Mesendoderm (in vitro differentiated cells): ENCODE measurements around the gene MFSD6.

ENCODE experiments used
- DNase-seq: peaks from one replicate; pipeline ENCODE4 v3.0.0; 2013
- H2AK5ac ChIP-seq: 2 replicates; pipeline ENCODE4 v1.6.1; 2013; ENCODE audit warnings: low read length, inconsistent platforms
- H2BK120ac ChIP-seq: 2 replicates; pipeline ENCODE4 v1.6.1; 2013; ENCODE audit warnings: low read depth, mild to moderate bottlenecking, low read length, moderate library complexity, mixed read lengths
- H2BK15ac ChIP-seq: replicated peaks from 2 replicates; pipeline ENCODE4 v1.6.1; 2013; ENCODE audit warnings: low read depth, mild to moderate bottlenecking, moderate library complexity
- H2BK5ac ChIP-seq: 2 replicates; pipeline ENCODE4 v1.6.1; 2013; ENCODE audit warnings: low read length, inconsistent platforms
- H3K18ac ChIP-seq: 2 replicates; pipeline ENCODE4 v1.6.1; 2013; ENCODE audit warnings: mild to moderate bottlenecking, low read length, mixed read lengths
- H3K23ac ChIP-seq: one replicate; pipeline ENCODE4 v1.6.1; 2013; ENCODE audit warnings: low read length
- H3K27ac ChIP-seq: 2 replicates; pipeline ENCODE4 v1.5.1; 2013; ENCODE audit warnings: low read depth, mild to moderate bottlenecking, inconsistent platforms, low read length, moderate library complexity
- H3K27me3 ChIP-seq: 2 replicates; pipeline ENCODE4 v1.6.1; 2013; ENCODE audit warnings: low read length, control low read depth, mild to moderate bottlenecking, inconsistent platforms; ENCODE audit not compliant: insufficient read depth, poor library complexity
- H3K36me3 ChIP-seq: 2 replicates; pipeline ENCODE4 v1.6.1; 2013; ENCODE audit warnings: low read length, inconsistent platforms; ENCODE audit not compliant: control insufficient read depth, insufficient read depth
- H3K4ac ChIP-seq: one replicate; pipeline ENCODE4 v1.6.1; 2013; ENCODE audit warnings: low read depth, mild to moderate bottlenecking, low read length, moderate library complexity
- H3K4me1 ChIP-seq: 2 replicates; pipeline ENCODE4 v1.6.1; 2013; ENCODE audit warnings: low read depth, low read length, inconsistent platforms; ENCODE audit not compliant: control insufficient read depth
- H3K4me2 ChIP-seq: 2 replicates; pipeline ENCODE4 v1.6.1; 2013; ENCODE audit warnings: low read length
- H3K4me3 ChIP-seq: 2 replicates; pipeline ENCODE4 v1.5.1; 2013; ENCODE audit warnings: mild to moderate bottlenecking, low read length
- H3K56ac ChIP-seq: one replicate; pipeline ENCODE4 v1.6.1; 2013; ENCODE audit warnings: low read length
- H3K79me1 ChIP-seq: 2 replicates; pipeline ENCODE4 v1.6.1; 2013; ENCODE audit warnings: low read length, inconsistent platforms
- H3K79me2 ChIP-seq: 2 replicates; pipeline ENCODE4 v1.6.1; 2013; ENCODE audit warnings: mild to moderate bottlenecking, low read length; ENCODE audit not compliant: control insufficient read depth, insufficient read depth
- H3K9ac ChIP-seq: 2 replicates; pipeline ENCODE4 v1.6.1; 2013; ENCODE audit warnings: low read length, inconsistent platforms
- H4K5ac ChIP-seq: one replicate; pipeline ENCODE4 v1.6.1; 2013; ENCODE audit warnings: low read length
- H4K8ac ChIP-seq: one replicate; pipeline ENCODE4 v1.6.1; 2013; ENCODE audit warnings: low read depth, mild to moderate bottlenecking, control low read depth, low read length, moderate library complexity
- WGBS: extraction: QIAGEN DNeasy Blood & Tissue Kit; methylation state at CpG from one replicate; pipeline ENCODE4 v1.1.7; 2013; ENCODE audit warnings: low lambda C conversion rate, missing lambda C conversion rate; ENCODE audit not compliant: insufficient coverage; ENCODE audit errors: extremely low coverage; 5-methylcytosine and 5-hydroxymethylcytosine counted together

MFSD6 gene

GRCh38 chr2:190435031-190435670 lies 27.0 kb downstream of the MFSD6 start:
- no peak overlapping the region for H3K18ac ChIP-seq
- no peak for DNase-seq
- no CpG with 5 or more reads among the region's 2 CpGs for WGBS
- no peak overlapping the region for H3K9ac ChIP-seq
- H3K27ac ChIP-seq = no peak overlapping the region
- no peak overlapping the region for H2BK15ac ChIP-seq
- no peaks in the 10 kb centered on the region for H3K36me3 ChIP-seq
- H2AK5ac ChIP-seq = no peak overlapping the region
- H4K8ac ChIP-seq = no peak overlapping the region
- no peaks in the 10 kb centered on the region for H3K27me3 ChIP-seq
- H3K79me2 ChIP-seq = no peaks in the 10 kb centered on the region
- no peak overlapping the region for H2BK120ac ChIP-seq
- H4K5ac ChIP-seq = no peak overlapping the region
- H3K56ac ChIP-seq = no peak overlapping the region
- no peaks in the 10 kb centered on the region for H3K4me1 ChIP-seq
- H3K23ac ChIP-seq = no peak overlapping the region
- no peaks in the 10 kb centered on the region for H3K79me1 ChIP-seq
- no peak overlapping the region for H2BK5ac ChIP-seq
- H3K4ac ChIP-seq = no peak overlapping the region
- no peak overlapping the region for H3K4me3 ChIP-seq
- no peak overlapping the region for H3K4me2 ChIP-seq

GRCh38 chr2:190436557-190436956 lies 28.4 kb downstream of the MFSD6 start:
- H3K79me2 ChIP-seq = no peaks in the 10 kb centered on the region
- H3K23ac ChIP-seq = no peak overlapping the region
- H3K36me3 ChIP-seq = no peaks in the 10 kb centered on the region
- no peaks in the 10 kb centered on the region for H3K27me3 ChIP-seq
- H3K79me1 ChIP-seq = no peaks in the 10 kb centered on the region
- H4K8ac ChIP-seq = no peak overlapping the region
- H2BK5ac ChIP-seq = no peak overlapping the region
- no peak for DNase-seq
- no peak overlapping the region for H2AK5ac ChIP-seq
- no peak overlapping the region for H3K4me3 ChIP-seq
- no peak overlapping the region for H3K4ac ChIP-seq
- H3K9ac ChIP-seq = no peak overlapping the region
- H4K5ac ChIP-seq = no peak overlapping the region
- H3K27ac ChIP-seq = no peak overlapping the region
- no peak overlapping the region for H3K4me2 ChIP-seq
- no peak overlapping the region for H2BK120ac ChIP-seq
- no peak overlapping the region for H2BK15ac ChIP-seq
- H3K4me1 ChIP-seq = no peaks in the 10 kb centered on the region
- H3K18ac ChIP-seq = no peak overlapping the region
- WGBS = no CpG with 5 or more reads among the region's 5 CpGs
- H3K56ac ChIP-seq = no peak overlapping the region

GRCh38 chr2:190440113-190440512 lies 32.0 kb downstream of the MFSD6 start:
- no peak for DNase-seq
- H2AK5ac ChIP-seq = no peak overlapping the region
- no peak overlapping the region for H4K5ac ChIP-seq
- no peaks in the 10 kb centered on the region for H3K36me3 ChIP-seq
- H2BK5ac ChIP-seq = no peak overlapping the region
- no peak overlapping the region for H3K27ac ChIP-seq
- no peaks in the 10 kb centered on the region for H3K4me1 ChIP-seq
- no peak overlapping the region for H4K8ac ChIP-seq
- no peak overlapping the region for H3K4me3 ChIP-seq
- H3K4me2 ChIP-seq = no peak overlapping the region
- no peak overlapping the region for H3K4ac ChIP-seq
- no peak overlapping the region for H3K56ac ChIP-seq
- no peak overlapping the region for H2BK120ac ChIP-seq
- H3K27me3 ChIP-seq = no peaks in the 10 kb centered on the region
- H3K18ac ChIP-seq = no peak overlapping the region
- H3K23ac ChIP-seq = no peak overlapping the region
- H3K9ac ChIP-seq = no peak overlapping the region
- H3K79me2 ChIP-seq = no peaks in the 10 kb centered on the region
- H2BK15ac ChIP-seq = no peak overlapping the region
- no peaks in the 10 kb centered on the region for H3K79me1 ChIP-seq

- H3K36me3 ChIP-seq = no peaks in the 10 kb centered on the region
- H3K79me2 ChIP-seq = no peaks in the 10 kb centered on the region
- DNase-seq = peak; percentile 14
- no peaks in the 10 kb centered on the region for H3K27me3 ChIP-seq
- H3K23ac ChIP-seq = no peak overlapping the region
- H3K4me1 ChIP-seq = no peaks in the 10 kb centered on the region
- no peak overlapping the region for H3K4me2 ChIP-seq
- no peak overlapping the region for H3K4me3 ChIP-seq
- no peak overlapping the region for H3K27ac ChIP-seq
- H2BK5ac ChIP-seq = no peak overlapping the region
- no peak overlapping the region for H3K4ac ChIP-seq
- no peaks in the 10 kb centered on the region for H3K79me1 ChIP-seq
- H4K8ac ChIP-seq = no peak overlapping the region
- no peak overlapping the region for H3K18ac ChIP-seq
- no peak overlapping the region for H3K9ac ChIP-seq
- H2BK120ac ChIP-seq = no peak overlapping the region
- no peak overlapping the region for H2BK15ac ChIP-seq
- no peak overlapping the region for H2AK5ac ChIP-seq
- no peak overlapping the region for H3K56ac ChIP-seq
- no peak overlapping the region for H4K5ac ChIP-seq
- WGBS = no CpG with 5 or more reads among the region's 4 CpGs
Observed at GRCh38 chr2:190441564-190441963, 33.4 kb downstream of the MFSD6 start.

GRCh38 chr2:190443055-190443454 lies 34.9 kb downstream of the MFSD6 start:
- Histone ChIP-seq H4K5ac (no peak overlapping the region), H3K9ac (no peak overlapping the region), H3K79me2 (no peaks in the 10 kb centered on the region), H3K4ac (no peak overlapping the region), H2AK5ac (no peak overlapping the region), H3K36me3 (no peaks in the 10 kb centered on the region), H3K79me1 (no peaks in the 10 kb centered on the region), H2BK15ac (no peak overlapping the region), H3K56ac (no peak overlapping the region), H4K8ac (no peak overlapping the region), H3K4me3 (no peak overlapping the region), H3K4me2 (no peak overlapping the region), H2BK120ac (no peak overlapping the region), H3K27ac (no peak overlapping the region), H3K23ac (no peak overlapping the region), H3K4me1 (no peaks in the 10 kb centered on the region), H3K18ac (no peak overlapping the region), H3K27me3 (no peaks in the 10 kb centered on the region), H2BK5ac (no peak overlapping the region)
- DNase-seq = no peak
- WGBS = no CpG with 5 or more reads among the region's 2 CpGs

- Histone ChIP-seq H2BK15ac (no peak overlapping the region), H3K23ac (no peak overlapping the region), H3K56ac (no peak overlapping the region), H4K8ac (no peak overlapping the region), H3K79me1 (no peaks in the 10 kb centered on the region), H2BK5ac (no peak overlapping the region), H3K4me2 (no peak overlapping the region), H3K27ac (no peak overlapping the region), H3K4me1 (no peaks in the 10 kb centered on the region), H3K79me2 (no peaks in the 10 kb centered on the region), H2BK120ac (no peak overlapping the region), H3K36me3 (no peaks in the 10 kb centered on the region), H2AK5ac (no peak overlapping the region), H3K4me3 (no peak overlapping the region), H4K5ac (no peak overlapping the region), H3K18ac (no peak overlapping the region), H3K4ac (no peak overlapping the region), H3K27me3 (no peaks in the 10 kb centered on the region), H3K9ac (no peak overlapping the region)
- WGBS = no CpG with 5 or more reads among the region's 3 CpGs
- DNase-seq = no peak
Observed at GRCh38 chr2:190443778-190444481, 35.8 kb downstream of the MFSD6 start.
